GM23338 (cell line): ENCODE results near the gene CRNKL1. TPM values are rescaled to one million over a fixed set of nuclear protein-coding genes. Genes with fewer than 3 reads are reported as not detected.

Experiments
- ATAC-seq: fragments of 200-7000 bp; cut with Tn5 transposase; 3 replicates; pipeline ENCODE4 v1.9.1; 2020
- DNase-seq: peaks from one replicate; pipeline ENCODE4 v3.0.0-alpha.2; 2015; ENCODE audit warnings: low spot score
- H2AFZ ChIP-seq: fragments of 200-600 bp; sonication (generic); 2 replicates; pipeline ENCODE4 v1.8.0; 2016; ENCODE audit warnings: antibody characterized with exemption, mild to moderate bottlenecking, moderate library complexity
- H3F3A ChIP-seq: fragments of 200-600 bp; sonication (generic); replicated peaks from 2 replicates; pipeline ENCODE4 v1.8.0; 2017; ENCODE audit warnings: antibody characterized with exemption, mixed run types, low read depth
- H3K27ac ChIP-seq: fragments of 200-600 bp; sonication (generic); 2 replicates; pipeline ENCODE4 v1.6.1; 2016; ENCODE audit warnings: low read depth
- H3K27me3 ChIP-seq: fragments of 200-600 bp; sonication (generic); 2 replicates; pipeline ENCODE4 v1.8.0; 2016; ENCODE audit warnings: mild to moderate bottlenecking, mixed run types, moderate library complexity; ENCODE audit not compliant: insufficient read depth
- H3K36me3 ChIP-seq: fragments of 200-600 bp; sonication (generic); 2 replicates; pipeline ENCODE4 v1.8.0; 2016; ENCODE audit warnings: mild to moderate bottlenecking; ENCODE audit not compliant: insufficient read depth
- H3K4me1 ChIP-seq: fragments of 200-600 bp; sonication (generic); 2 replicates; pipeline ENCODE4 v1.8.0; 2016; ENCODE audit warnings: mild to moderate bottlenecking, moderate library complexity; ENCODE audit not compliant: insufficient read depth
- H3K4me2 ChIP-seq: fragments of 200-600 bp; sonication (generic); 2 replicates; pipeline ENCODE4 v1.7.1; 2017; ENCODE audit warnings: mixed run types
- H3K4me3 ChIP-seq: fragments of 200-600 bp; sonication (generic); 2 replicates; pipeline ENCODE4 v1.6.1; 2016; ENCODE audit warnings: mixed run types
- H3K79me2 ChIP-seq: fragments of 200-600 bp; sonication (generic); replicated peaks from 2 replicates; pipeline ENCODE4 v1.8.0; 2017; ENCODE audit warnings: mild to moderate bottlenecking; ENCODE audit not compliant: insufficient read depth
- H3K9me2 ChIP-seq: fragments of 200-600 bp; sonication (generic); 2 replicates; pipeline ENCODE4 v1.8.0; 2017; ENCODE audit not compliant: insufficient read depth
- H4K20me1 ChIP-seq: fragments of 200-600 bp; sonication (generic); replicated peaks from 2 replicates; pipeline ENCODE4 v1.8.0; 2017; ENCODE audit warnings: mild to moderate bottlenecking; ENCODE audit not compliant: insufficient read depth
- H3K27ac Mint-ChIP-seq: 2 replicates; pipeline ENCODE4 v1.8.0; 2020; ENCODE audit warnings: inconsistent platforms, mild to moderate bottlenecking, moderate library complexity, mixed read lengths
- H3K27me3 Mint-ChIP-seq: 3 replicates; pipeline ENCODE4 v1.8.0; 2022; ENCODE audit warnings: low read depth, mild to moderate bottlenecking, moderate library complexity, mixed read lengths, inconsistent platforms; ENCODE audit not compliant: insufficient read depth, poor library complexity
- H3K36me3 Mint-ChIP-seq: 3 replicates; pipeline ENCODE4 v1.8.0; 2021; ENCODE audit warnings: low read depth, mild to moderate bottlenecking, inconsistent platforms, moderate library complexity, mixed read lengths
- H3K4me1 Mint-ChIP-seq: 3 replicates; pipeline ENCODE4 v1.8.0; 2020; ENCODE audit warnings: mild to moderate bottlenecking, inconsistent platforms, mixed read lengths
- H3K4me3 Mint-ChIP-seq: 3 replicates; pipeline ENCODE4 v1.8.0; 2021; ENCODE audit warnings: moderate library complexity, mild to moderate bottlenecking, inconsistent platforms, mixed read lengths
- H3K9me3 Mint-ChIP-seq: 3 replicates; pipeline ENCODE4 v1.8.0; 2020; ENCODE audit warnings: moderate library complexity, mild to moderate bottlenecking, inconsistent platforms, mixed read lengths
- CREB1 ChIP-seq: fragments of 250-450 bp; sonication (Bioruptor Pico); IDR thresholded peaks from 2 replicates; pipeline ENCODE4 v1.5.0; 2020; ENCODE audit warnings: low read depth, mild to moderate bottlenecking, moderate library complexity
- EZH2 ChIP-seq: fragments of 200-600 bp; sonication (generic); IDR thresholded peaks from one replicate; pipeline ENCODE4 v1.8.0; 2017; ENCODE audit warnings: antibody characterized with exemption, mild to moderate bottlenecking, low read depth; ENCODE audit not compliant: unreplicated experiment
- EZH2phosphoT487 ChIP-seq: fragments of 200-600 bp; sonication (generic); IDR thresholded peaks from one replicate; pipeline ENCODE4 v1.8.1; 2018; ENCODE audit warnings: antibody characterized with exemption; ENCODE audit not compliant: unreplicated experiment
- JUNB ChIP-seq: IDR thresholded peaks from one replicate; pipeline ENCODE4 v1.6.1; 2016; ENCODE audit warnings: antibody characterized with exemption; ENCODE audit not compliant: unreplicated experiment
- NANOG ChIP-seq: IDR thresholded peaks from 2 replicates; pipeline ENCODE4 v1.6.1; 2016; ENCODE audit warnings: antibody characterized with exemption, borderline replicate concordance
- POLR2AphosphoS5 ChIP-seq: IDR thresholded peaks from 2 replicates; pipeline ENCODE4 v1.6.1; 2016; ENCODE audit warnings: antibody characterized with exemption, low read depth
- STAT1 ChIP-seq: IDR thresholded peaks from one replicate; pipeline ENCODE4 v1.6.1; 2016; ENCODE audit warnings: antibody characterized with exemption; ENCODE audit not compliant: unreplicated experiment
- ZNF114 ChIP-seq: fragments of 250-450 bp; sonication (Bioruptor Pico); IDR thresholded peaks from 2 replicates; pipeline ENCODE4 v1.5.0; 2020; ENCODE audit warnings: mild to moderate bottlenecking, moderate library complexity
- ZNF331 ChIP-seq: fragments of 250-450 bp; sonication (Bioruptor Pico); IDR thresholded peaks from 2 replicates; pipeline ENCODE4 v1.5.0; 2020; ENCODE audit warnings: low read depth, mild to moderate bottlenecking, moderate library complexity
- polyA plus RNA-seq: library from polyadenylated mRNA; unstranded; fragments of >200 nt; fragmentation: Nextera tagmentation; extraction: Ambion mirVana; gene quantifications from 2 replicates; pipeline ENCODE4 v1.2.1, GENCODE V29; 2016
- total RNA-seq: library from RNA; depleted of rRNA; stranded (reverse); fragments of >200 nt; shearing (Covaris generic); gene quantifications from 2 replicates; pipeline ENCODE4 v1.2.3, GENCODE V29; 2014
- TF ChIP-seq, protein P1 (sequence below), 2 experiments: fragments of 200-600 bp in 1 of 2; sonication (generic) in 1 of 2; conservative IDR thresholded peaks; 2 replicates each; pipeline versions ENCODE4 v1.5.1 to v1.6.1; 2016 to 2017; ENCODE audit warnings: antibody characterized with exemption in 2 of 2, low read depth in 2 of 2, mild to moderate bottlenecking in 2 of 2, moderate library complexity in 1 of 2
- TF ChIP-seq, protein P2 (sequence below): IDR thresholded peaks from 2 replicates; pipeline ENCODE4 v1.6.1; 2016; ENCODE audit warnings: antibody characterized with exemption
- TF ChIP-seq, protein P3 (sequence below): fragments of 250-450 bp; sonication (Bioruptor Pico); IDR thresholded peaks from 2 replicates; pipeline ENCODE4 v1.5.0; 2020; ENCODE audit warnings: mild to moderate bottlenecking, moderate library complexity
- TF ChIP-seq, protein P4 (sequence below): IDR thresholded peaks from one replicate; pipeline ENCODE4 v1.6.1; 2018; ENCODE audit warnings: antibody characterized with exemption; ENCODE audit not compliant: unreplicated experiment

CRNKL1 gene
- total and polyA plus RNA-seq, 2 experiments from 2014 or later = 24.2 to 27.2 TPM

DNA sequence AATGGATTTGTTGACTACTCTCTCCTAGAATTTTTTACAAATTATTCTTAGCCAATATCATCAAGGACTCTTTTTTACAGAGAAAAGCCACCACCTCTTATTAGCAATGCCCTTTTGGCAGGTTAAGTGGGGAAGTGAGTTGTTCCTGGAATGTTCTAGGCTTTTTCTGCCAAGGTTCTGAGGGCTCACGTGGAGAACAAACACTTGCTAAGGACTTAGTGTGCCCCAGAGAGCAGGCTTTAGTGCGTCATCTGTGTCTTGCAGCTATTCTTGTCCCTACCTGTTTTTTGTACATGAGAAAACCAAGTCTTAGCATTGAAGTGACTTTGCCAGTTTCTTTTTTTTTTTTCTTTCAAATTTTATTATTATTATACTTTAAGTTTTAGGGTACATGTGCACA, 33.5 kb upstream of the CRNKL1 start:
- H3K79me2 ChIP-seq = no peaks in the 10 kb centered on the region
- Mint-ChIP-seq H3K36me3 (no peaks in the 10 kb centered on the region), H3K27ac (no peak overlapping the region), H3K4me1 (no peaks in the 10 kb centered on the region), H3K27me3 (no peaks in the 10 kb centered on the region), H3K9me3 (no peaks in the 10 kb centered on the region), H3K4me3 (no peak overlapping the region)
- ATAC-seq (no peak), DNase-seq (no peak)
- no peaks in the 10 kb centered on the region for H3K27me3 ChIP-seq
- no peaks in the 10 kb centered on the region for H3K36me3 ChIP-seq
- H3K9me2 ChIP-seq = no peaks in the 10 kb centered on the region
- no peaks in the 10 kb centered on the region for H3F3A ChIP-seq
- no peak overlapping the region for H3K4me2 ChIP-seq
- H2AFZ ChIP-seq = no peak overlapping the region
- TF ChIP-seq CREB1 (CRISPR knock-in tag) (no peak), ZNF331 (no peak), EZH2phosphoT487 (no peak), ZNF114 (CRISPR knock-in tag) (no peak), EZH2 (no peak), STAT1 (no peak), POLR2AphosphoS5 (no peak), NANOG (no peak), JUNB (no peak)
- TF ChIP-seq, protein P1, sequence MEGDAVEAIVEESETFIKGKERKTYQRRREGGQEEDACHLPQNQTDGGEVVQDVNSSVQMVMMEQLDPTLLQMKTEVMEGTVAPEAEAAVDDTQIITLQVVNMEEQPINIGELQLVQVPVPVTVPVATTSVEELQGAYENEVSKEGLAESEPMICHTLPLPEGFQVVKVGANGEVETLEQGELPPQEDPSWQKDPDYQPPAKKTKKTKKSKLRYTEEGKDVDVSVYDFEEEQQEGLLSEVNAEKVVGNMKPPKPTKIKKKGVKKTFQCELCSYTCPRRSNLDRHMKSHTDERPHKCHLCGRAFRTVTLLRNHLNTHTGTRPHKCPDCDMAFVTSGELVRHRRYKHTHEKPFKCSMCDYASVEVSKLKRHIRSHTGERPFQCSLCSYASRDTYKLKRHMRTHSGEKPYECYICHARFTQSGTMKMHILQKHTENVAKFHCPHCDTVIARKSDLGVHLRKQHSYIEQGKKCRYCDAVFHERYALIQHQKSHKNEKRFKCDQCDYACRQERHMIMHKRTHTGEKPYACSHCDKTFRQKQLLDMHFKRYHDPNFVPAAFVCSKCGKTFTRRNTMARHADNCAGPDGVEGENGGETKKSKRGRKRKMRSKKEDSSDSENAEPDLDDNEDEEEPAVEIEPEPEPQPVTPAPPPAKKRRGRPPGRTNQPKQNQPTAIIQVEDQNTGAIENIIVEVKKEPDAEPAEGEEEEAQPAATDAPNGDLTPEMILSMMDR (conservative IDR thresholded peaks at IDR 0.05; ENCODE audit: low read depth in 2 of 2) = no peak
- TF ChIP-seq, protein P2, sequence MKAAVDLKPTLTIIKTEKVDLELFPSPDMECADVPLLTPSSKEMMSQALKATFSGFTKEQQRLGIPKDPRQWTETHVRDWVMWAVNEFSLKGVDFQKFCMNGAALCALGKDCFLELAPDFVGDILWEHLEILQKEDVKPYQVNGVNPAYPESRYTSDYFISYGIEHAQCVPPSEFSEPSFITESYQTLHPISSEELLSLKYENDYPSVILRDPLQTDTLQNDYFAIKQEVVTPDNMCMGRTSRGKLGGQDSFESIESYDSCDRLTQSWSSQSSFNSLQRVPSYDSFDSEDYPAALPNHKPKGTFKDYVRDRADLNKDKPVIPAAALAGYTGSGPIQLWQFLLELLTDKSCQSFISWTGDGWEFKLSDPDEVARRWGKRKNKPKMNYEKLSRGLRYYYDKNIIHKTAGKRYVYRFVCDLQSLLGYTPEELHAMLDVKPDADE = no peak
- TF ChIP-seq, protein P3, sequence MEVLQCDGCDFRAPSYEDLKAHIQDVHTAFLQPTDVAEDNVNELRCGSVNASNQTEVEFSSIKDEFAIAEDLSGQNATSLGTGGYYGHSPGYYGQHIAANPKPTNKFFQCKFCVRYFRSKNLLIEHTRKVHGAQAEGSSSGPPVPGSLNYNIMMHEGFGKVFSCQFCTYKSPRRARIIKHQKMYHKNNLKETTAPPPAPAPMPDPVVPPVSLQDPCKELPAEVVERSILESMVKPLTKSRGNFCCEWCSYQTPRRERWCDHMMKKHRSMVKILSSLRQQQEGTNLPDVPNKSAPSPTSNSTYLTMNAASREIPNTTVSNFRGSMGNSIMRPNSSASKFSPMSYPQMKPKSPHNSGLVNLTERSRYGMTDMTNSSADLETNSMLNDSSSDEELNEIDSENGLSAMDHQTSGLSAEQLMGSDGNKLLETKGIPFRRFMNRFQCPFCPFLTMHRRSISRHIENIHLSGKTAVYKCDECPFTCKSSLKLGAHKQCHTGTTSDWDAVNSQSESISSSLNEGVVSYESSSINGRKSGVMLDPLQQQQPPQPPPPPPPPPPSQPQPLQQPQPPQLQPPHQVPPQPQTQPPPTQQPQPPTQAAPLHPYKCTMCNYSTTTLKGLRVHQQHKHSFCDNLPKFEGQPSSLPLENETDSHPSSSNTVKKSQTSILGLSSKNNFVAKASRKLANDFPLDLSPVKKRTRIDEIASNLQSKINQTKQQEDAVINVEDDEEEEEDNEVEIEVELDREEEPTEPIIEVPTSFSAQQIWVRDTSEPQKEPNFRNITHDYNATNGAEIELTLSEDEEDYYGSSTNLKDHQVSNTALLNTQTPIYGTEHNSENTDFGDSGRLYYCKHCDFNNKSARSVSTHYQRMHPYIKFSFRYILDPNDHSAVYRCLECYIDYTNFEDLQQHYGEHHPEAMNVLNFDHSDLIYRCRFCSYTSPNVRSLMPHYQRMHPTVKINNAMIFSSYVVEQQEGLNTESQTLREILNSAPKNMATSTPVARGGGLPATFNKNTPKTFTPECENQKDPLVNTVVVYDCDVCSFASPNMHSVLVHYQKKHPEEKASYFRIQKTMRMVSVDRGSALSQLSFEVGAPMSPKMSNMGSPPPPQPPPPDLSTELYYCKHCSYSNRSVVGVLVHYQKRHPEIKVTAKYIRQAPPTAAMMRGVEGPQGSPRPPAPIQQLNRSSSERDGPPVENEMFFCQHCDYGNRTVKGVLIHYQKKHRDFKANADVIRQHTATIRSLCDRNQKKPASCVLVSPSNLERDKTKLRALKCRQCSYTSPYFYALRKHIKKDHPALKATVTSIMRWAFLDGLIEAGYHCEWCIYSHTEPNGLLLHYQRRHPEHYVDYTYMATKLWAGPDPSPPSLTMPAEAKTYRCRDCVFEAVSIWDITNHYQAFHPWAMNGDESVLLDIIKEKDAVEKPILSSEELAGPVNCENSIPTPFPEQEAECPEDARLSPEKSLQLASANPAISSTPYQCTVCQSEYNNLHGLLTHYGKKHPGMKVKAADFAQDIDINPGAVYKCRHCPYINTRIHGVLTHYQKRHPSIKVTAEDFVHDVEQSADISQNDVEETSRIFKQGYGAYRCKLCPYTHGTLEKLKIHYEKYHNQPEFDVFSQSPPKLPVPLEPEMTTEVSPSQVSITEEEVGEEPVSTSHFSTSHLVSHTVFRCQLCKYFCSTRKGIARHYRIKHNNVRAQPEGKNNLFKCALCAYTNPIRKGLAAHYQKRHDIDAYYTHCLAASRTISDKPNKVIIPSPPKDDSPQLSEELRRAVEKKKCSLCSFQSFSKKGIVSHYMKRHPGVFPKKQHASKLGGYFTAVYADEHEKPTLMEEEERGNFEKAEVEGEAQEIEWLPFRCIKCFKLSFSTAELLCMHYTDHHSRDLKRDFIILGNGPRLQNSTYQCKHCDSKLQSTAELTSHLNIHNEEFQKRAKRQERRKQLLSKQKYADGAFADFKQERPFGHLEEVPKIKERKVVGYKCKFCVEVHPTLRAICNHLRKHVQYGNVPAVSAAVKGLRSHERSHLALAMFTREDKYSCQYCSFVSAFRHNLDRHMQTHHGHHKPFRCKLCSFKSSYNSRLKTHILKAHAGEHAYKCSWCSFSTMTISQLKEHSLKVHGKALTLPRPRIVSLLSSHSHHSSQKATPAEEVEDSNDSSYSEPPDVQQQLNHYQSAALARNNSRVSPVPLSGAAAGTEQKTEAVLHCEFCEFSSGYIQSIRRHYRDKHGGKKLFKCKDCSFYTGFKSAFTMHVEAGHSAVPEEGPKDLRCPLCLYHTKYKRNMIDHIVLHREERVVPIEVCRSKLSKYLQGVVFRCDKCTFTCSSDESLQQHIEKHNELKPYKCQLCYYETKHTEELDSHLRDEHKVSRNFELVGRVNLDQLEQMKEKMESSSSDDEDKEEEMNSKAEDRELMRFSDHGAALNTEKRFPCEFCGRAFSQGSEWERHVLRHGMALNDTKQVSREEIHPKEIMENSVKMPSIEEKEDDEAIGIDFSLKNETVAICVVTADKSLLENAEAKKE = no peak
- TF ChIP-seq, protein P4, sequence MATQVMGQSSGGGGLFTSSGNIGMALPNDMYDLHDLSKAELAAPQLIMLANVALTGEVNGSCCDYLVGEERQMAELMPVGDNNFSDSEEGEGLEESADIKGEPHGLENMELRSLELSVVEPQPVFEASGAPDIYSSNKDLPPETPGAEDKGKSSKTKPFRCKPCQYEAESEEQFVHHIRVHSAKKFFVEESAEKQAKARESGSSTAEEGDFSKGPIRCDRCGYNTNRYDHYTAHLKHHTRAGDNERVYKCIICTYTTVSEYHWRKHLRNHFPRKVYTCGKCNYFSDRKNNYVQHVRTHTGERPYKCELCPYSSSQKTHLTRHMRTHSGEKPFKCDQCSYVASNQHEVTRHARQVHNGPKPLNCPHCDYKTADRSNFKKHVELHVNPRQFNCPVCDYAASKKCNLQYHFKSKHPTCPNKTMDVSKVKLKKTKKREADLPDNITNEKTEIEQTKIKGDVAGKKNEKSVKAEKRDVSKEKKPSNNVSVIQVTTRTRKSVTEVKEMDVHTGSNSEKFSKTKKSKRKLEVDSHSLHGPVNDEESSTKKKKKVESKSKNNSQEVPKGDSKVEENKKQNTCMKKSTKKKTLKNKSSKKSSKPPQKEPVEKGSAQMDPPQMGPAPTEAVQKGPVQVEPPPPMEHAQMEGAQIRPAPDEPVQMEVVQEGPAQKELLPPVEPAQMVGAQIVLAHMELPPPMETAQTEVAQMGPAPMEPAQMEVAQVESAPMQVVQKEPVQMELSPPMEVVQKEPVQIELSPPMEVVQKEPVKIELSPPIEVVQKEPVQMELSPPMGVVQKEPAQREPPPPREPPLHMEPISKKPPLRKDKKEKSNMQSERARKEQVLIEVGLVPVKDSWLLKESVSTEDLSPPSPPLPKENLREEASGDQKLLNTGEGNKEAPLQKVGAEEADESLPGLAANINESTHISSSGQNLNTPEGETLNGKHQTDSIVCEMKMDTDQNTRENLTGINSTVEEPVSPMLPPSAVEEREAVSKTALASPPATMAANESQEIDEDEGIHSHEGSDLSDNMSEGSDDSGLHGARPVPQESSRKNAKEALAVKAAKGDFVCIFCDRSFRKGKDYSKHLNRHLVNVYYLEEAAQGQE = no peak
- no peaks in the 10 kb centered on the region for H3K4me1 ChIP-seq
- H3K27ac ChIP-seq = no peak overlapping the region
- no peak overlapping the region for H3K4me3 ChIP-seq
- no peaks in the 10 kb centered on the region for H4K20me1 ChIP-seq
